Heart right ventricle (tissue), 16 donors: ENCODE measurements around the gene ZMIZ1. TPM values are rescaled to one million over a fixed set of nuclear protein-coding genes. Genes with fewer than 3 reads are reported as not detected.

Source experiments
- ATAC-seq, 8 donors: fragments of 200-7000 bp; cut with Tn5 transposase; one replicate each; pipeline ENCODE4 v1.9.1; 2020; ENCODE audit warnings: mild to moderate bottlenecking in 8 of 8, moderate library complexity in 8 of 8, moderate number of reproducible peaks in 1 of 8
- DNase-seq, 2 donors: peaks; one replicate each; pipeline ENCODE4 v3.0.0-alpha.2; 2020
- H3K27ac ChIP-seq, 10 donors: fragments of 200-600 bp; sonication (generic) in 2 of 10; one replicate each; pipeline versions ENCODE4 v1.5.0 to v1.8.0; 2020 to 2022; ENCODE audit warnings: mild to moderate bottlenecking in 3 of 10
- H3K27me3 ChIP-seq, 7 donors: fragments of 200-600 bp; one replicate each; pipeline ENCODE4 v1.8.0; 2021 to 2022; ENCODE audit warnings: mild to moderate bottlenecking in 2 of 7
- H3K36me3 ChIP-seq, 9 donors: fragments of 200-600 bp; sonication (generic) in 1 of 9; one replicate each; pipeline versions ENCODE4 v1.5.0 to v1.8.0; 2020 to 2022; ENCODE audit warnings: mild to moderate bottlenecking in 2 of 9
- H3K4me1 ChIP-seq, 9 donors: fragments of 200-600 bp; sonication (generic) in 1 of 9; one replicate each; pipeline versions ENCODE4 v1.5.0 to v1.8.0; 2020 to 2022; ENCODE audit warnings: mild to moderate bottlenecking in 4 of 9
- H3K4me3 ChIP-seq, 10 donors: fragments of 200-600 bp; sonication (generic) in 2 of 10; one replicate each; pipeline versions ENCODE4 v1.5.0 to v1.8.0; 2020 to 2022; ENCODE audit warnings: mild to moderate bottlenecking in 7 of 10, moderate library complexity in 2 of 10
- H3K9me3 ChIP-seq, 11 donors: fragments of 200-600 bp in 10 of 11; sonication (generic) in 2 of 11; one replicate each; pipeline versions ENCODE4 v1.5.0 to v1.8.0; 2013 to 2022; ENCODE audit warnings: mild to moderate bottlenecking in 2 of 11, control low read depth in 1 of 11, moderate library complexity in 1 of 11
- CTCF ChIP-seq, 9 donors: fragments of 200-600 bp; sonication (generic) in 2 of 9; IDR thresholded peaks; one replicate each; pipeline versions ENCODE4 v1.5.0 to v1.8.0; 2021 to 2022; ENCODE audit warnings: antibody characterized with exemption in 9 of 9, mild to moderate bottlenecking in 5 of 9, moderate library complexity in 1 of 9
- WGBS, 2 donors: extraction: QIAGEN DNeasy Blood & Tissue Kit; methylation state at CpG; one replicate each; pipeline ENCODE4 v1.1.7; 2013; ENCODE audit warnings: inconsistent platforms in 1 of 2; 5-methylcytosine and 5-hydroxymethylcytosine counted together
- intact Hi-C, 10 donors: fragments of 100-400 bp; cut with DNase I; formaldehyde crosslinking; loops; one replicate each; pipeline versions ENCODE4 v1.11.1 to v1.14.2; 2022
- polyA plus RNA-seq, 2 donors: library from polyadenylated mRNA; stranded (reverse); fragments of 200-250 nt; gene quantifications; one replicate each; pipeline ENCODE4 v1.2.3, GENCODE V29; 2013
- total RNA-seq, 10 donors: library from RNA; stranded (reverse); fragmentation: NEBNext Ultra II Directional in 3 of 10; extraction: Animal tissue kit (Norgen Biotek cat#: 25700) in 3 of 10; gene quantifications; one replicate each; pipeline versions ENCODE4 v1.2.1 to v1.2.4, GENCODE V29; 2021 to 2023
- donor health status: Arrhythmogenic right ventricular cardiomyopathy.
- donor health status: ischemic (EF 13 %, LVEDD 7.1; RV severe dilation, severe dysfunction).
- donor health status: healthy with polysubstance abuse.
- donor health status: DM: no; HTN: yes; CAD: no.
- donor health status: DM: no; HTN: no; CAD: no.
- donor health status: ischemic (EF 25% LVEDD 6.9; RV normal size, moderate dysfunction).
- donor health status: ischemic (EF 25% LVEDD 5.7; RV mildly dilated, moderate dysfunction).
- donor health status: healthy.
- donor health status: DM: yes; HTN: yes; CAD: no.
- donor health status: Ischemic cardiomyopathy.
- donor health status: ischemic (EF 35%, LVEDD 5.7; RV mildly dilated, moderate dysfunction).
- donor health status: nonischemic (EF 11% LVEDD 7.7; RV severe dilation, severe dysfunction).
- donor health status: DM: yes; HTN: yes; CAD: no.
- donor health status: PGD.
- donor health status: ischemic (EF 29% LVEDD 5.4; RV normal size, mild dysfunction).
- donor health status: nonischemic (EF 23%, LVEDD 6.1; RV moderate dilation, normal function).

ZMIZ1 gene
- total and polyA plus RNA-seq, 12 donors: 24.2 to 61.5 (median 49.8) TPM

DNA sequence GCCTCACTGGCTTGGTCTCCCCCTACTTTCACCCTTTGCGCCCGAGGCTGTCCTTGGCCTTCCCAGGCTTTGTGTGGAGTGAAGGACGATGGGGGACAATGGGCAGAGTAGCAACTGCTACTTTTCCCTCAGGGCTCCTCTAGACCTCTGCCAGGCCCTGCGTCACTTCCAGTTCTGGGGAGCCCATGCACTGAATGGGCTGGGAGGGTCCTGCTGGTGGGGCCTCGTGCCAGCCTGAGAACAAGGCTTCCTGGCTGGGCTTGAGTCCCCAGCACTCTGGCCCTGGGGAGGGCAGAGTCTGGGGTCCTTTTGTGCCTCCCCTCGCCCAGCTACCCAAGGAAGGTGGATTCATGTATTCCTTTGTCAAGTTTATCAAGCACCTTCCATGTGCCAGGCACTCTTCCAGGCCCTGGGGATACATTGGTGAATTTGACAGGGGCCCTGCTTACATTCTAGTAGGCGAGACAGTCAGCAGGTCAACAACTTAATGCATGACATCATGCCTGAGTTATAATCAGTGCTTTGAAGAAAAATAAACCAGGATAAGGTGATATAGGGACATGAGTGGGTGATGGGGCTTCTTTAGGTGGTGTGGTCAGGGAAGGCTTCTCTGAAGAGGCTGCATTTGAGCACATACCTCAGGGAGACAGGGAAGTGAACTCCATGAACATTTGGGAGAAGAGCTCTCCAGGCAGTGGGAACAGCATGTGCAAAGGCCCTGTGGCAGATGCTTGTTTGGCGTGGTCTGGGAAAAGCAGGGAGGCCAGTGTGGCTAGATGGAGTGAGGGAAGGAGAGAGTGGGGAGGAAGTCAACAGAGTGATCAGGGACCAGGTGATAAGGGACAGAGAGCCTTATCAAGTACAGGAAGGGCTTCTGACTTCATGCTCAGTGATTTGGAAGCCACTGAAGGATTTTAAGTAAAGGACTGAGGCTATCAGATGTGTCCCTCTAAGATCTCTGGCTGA lies 14.1 kb downstream of the ZMIZ1 start:
- H3K27me3 ChIP-seq: no peaks in the 10 kb centered on the region
- H3K4me3 ChIP-seq: no peak overlapping the region
- WGBS, 2 donors: 72 to 76% methylated on average over 8 of the region's 8 CpGs
- TF ChIP-seq CTCF (IDR thresholded peaks at IDR 0.05): no peak
- intact Hi-C loops: loop anchor here in 2 of 10 donors (5.0 kb wide), 2 partner anchors 54 to 59 kb away; no protein-coding TSS in a partner anchor
- no peak for ATAC-seq
- no peak for DNase-seq
- no peaks in the 10 kb centered on the region for H3K9me3 ChIP-seq
- H3K4me1 ChIP-seq: peaks cover 80 to 100% (median 100%) of the 10 kb centered on the region in 9 donors
- H3K36me3 ChIP-seq: no peaks in the 10 kb centered on the region
- peak overlapping the region; percentile 48 to 89 (median 74) for H3K27ac ChIP-seq

- no peaks in the 10 kb centered on the region for H3K27me3 ChIP-seq
- 22 to 23% methylated on average over 9 of the region's 9 CpGs for WGBS, 2 donors
- H3K4me3 ChIP-seq: peak overlapping the region in 1 of 10 donors; percentile 16
- intact Hi-C loops: loop anchor here in 2 of 10 donors (5.0 kb wide), 2 partner anchors 53 to 58 kb away; no protein-coding TSS in a partner anchor
- DNase-seq: peak; percentile 93 to 94
- no peaks in the 10 kb centered on the region for H3K9me3 ChIP-seq
- no peak for TF ChIP-seq CTCF (IDR thresholded peaks at IDR 0.05)
- peak; percentile 45 to 86 (median 74) for ATAC-seq
- peaks cover 77 to 100% (median 99%) of the 10 kb centered on the region in 9 donors for H3K4me1 ChIP-seq
- H3K36me3 ChIP-seq: peaks cover 0 to 7% (median 0%) of the 10 kb centered on the region in 9 donors
- H3K27ac ChIP-seq: peak overlapping the region; percentile 48 to 89 (median 73)
Observed at GRCh38 chr10:79084012-79084971, 15.5 kb downstream of the ZMIZ1 start.

- Histone ChIP-seq H3K27ac (peak overlapping the region; percentile 48 to 89 (median 70)), H3K36me3 (peaks cover 0 to 9% (median 0%) of the 10 kb centered on the region in 9 donors), H3K4me1 (peaks cover 72 to 100% (median 99%) of the 10 kb centered on the region in 9 donors), H3K4me3 (no peak overlapping the region), H3K27me3 (no peaks in the 10 kb centered on the region), H3K9me3 (no peaks in the 10 kb centered on the region)
- intact Hi-C loops: loop anchor here in 2 of 10 donors (5.0 kb wide), 2 partner anchors 52 to 57 kb away; no protein-coding TSS in a partner anchor
- WGBS, 2 donors: 77 to 80% methylated on average over 14 of the region's 14 CpGs
- TF ChIP-seq CTCF (IDR thresholded peaks at IDR 0.05): no peak
- DNase-seq: peak in 1 of 2 donors; percentile 48
- ATAC-seq: peak in 6 of 8 donors; percentile 0 to 34 (median 6)
Observed at GRCh38 chr10:79084972-79085597, 16.3 kb downstream of the ZMIZ1 start.
